ENCODE results near the gene WWOX.

GRCh38 chr16:78641433-78641832, 542.0 kb downstream of the WWOX start:
- TF ChIP-seq CTCF (conservative IDR thresholded peaks at IDR 0.05), result no peak
- no peak for TF ChIP-seq EZH2 (IDR thresholded peaks at IDR 0.05; ENCODE audit: low read depth)

All from PC-9 (cell line).